Measurements from ENCODE around the gene SEC11C. TPM values are rescaled to one million over a fixed set of nuclear protein-coding genes. Genes with fewer than 3 reads are reported as not detected.

Gene SEC11C
- total RNA-seq, 1 experiment from 2014 or later = 38.0 TPM

DNA sequence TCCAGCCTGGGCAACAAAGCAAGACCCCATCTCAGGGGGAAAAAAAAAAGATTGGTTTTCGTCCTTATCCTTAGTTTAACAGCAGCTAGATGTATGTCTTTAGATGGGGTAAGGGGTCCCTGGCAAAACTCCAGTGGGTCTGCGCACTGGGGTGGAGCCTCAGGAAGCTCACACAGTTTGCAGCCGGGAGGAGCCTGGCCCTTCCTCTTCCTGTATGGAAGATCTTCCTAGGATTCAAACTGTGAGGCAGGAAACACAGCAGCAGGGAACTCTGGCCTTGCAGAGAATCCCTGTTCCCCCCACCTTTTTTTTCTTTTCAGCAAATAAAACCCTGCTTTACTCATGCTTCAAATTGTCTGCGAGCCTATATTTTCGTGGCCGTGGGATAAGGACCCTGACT lies 67.8 kb downstream of the SEC11C start:
- Histone ChIP-seq H2BK5ac (ENCODE audit: insufficient read length, low read length) (no peak overlapping the region), H2BK15ac (ENCODE audit: low read depth, low read length) (no peak overlapping the region), H3K4me1 (ENCODE audit: insufficient read depth, low read length) (no peaks in the 10 kb centered on the region; the same call in 1 of the 2 replicates), H3K9ac (ENCODE audit: extremely low read depth, insufficient read length, low read length) (no peak overlapping the region), H3K14ac (ENCODE audit: insufficient read depth, low read length) (no peak overlapping the region), H2AK5ac (ENCODE audit: insufficient read length, low read length) (no peak overlapping the region), H2BK20ac (ENCODE audit: low read depth, low read length, poor library complexity, severe bottlenecking) (no peak overlapping the region), H3K4me2 (ENCODE audit: insufficient read depth, insufficient read length, low read length) (no peak overlapping the region), H3K23ac (ENCODE audit: insufficient read length, low read depth, low read length) (no peak overlapping the region), H2BK120ac (ENCODE audit: low read depth, low read length, poor library complexity, severe bottlenecking) (no peak overlapping the region), H3K9me3 (ENCODE audit: control insufficient read depth, low read depth, low read length) (no peaks in the 10 kb centered on the region), H3K23me2 (ENCODE audit: insufficient read length, low read depth, low read length, poor library complexity, severe bottlenecking) (no peaks in the 10 kb centered on the region), H3K27me3 (ENCODE audit: insufficient read depth, low read length) (no peaks in the 10 kb centered on the region), H4K91ac (ENCODE audit: insufficient read length, low read depth, low read length) (no peak overlapping the region), H3K79me1 (ENCODE audit: insufficient read depth, low read depth, low read length, poor library complexity, severe bottlenecking) (no peaks in the 10 kb centered on the region), H3T11ph (ENCODE audit: low read length) (no peak overlapping the region), H3K18ac (ENCODE audit: insufficient read length, low read depth, low read length) (no peak overlapping the region), H3K56ac (ENCODE audit: insufficient read length, low read depth, low read length) (no peak overlapping the region), H4K5ac (ENCODE audit: insufficient read length, low read depth, low read length) (no peak overlapping the region), H2BK12ac (ENCODE audit: insufficient read length, low read depth, low read length) (no peak overlapping the region), H2AFZ (ENCODE audit: low read length) (no peak overlapping the region), H3K27ac (ENCODE audit: insufficient read length, low read depth, low read length) (no peak overlapping the region), H3K4ac (ENCODE audit: low read depth, low read length) (no peak overlapping the region), H3K79me2 (ENCODE audit: insufficient read depth, low read length) (no peaks in the 10 kb centered on the region), H4K20me1 (ENCODE audit: control insufficient read depth, insufficient read depth, insufficient read length) (no peaks in the 10 kb centered on the region), H4K8ac (replicated peaks; ENCODE audit: insufficient read length, low read depth, low read length) (no peak overlapping the region)
- DNase-seq = no peak
- Mint-ChIP-seq H3K27me3 (ENCODE audit: low read depth) (peaks cover 4% of the 10 kb centered on the region; the same call in 1 of the 2 replicates), H3K4me3 (no peak overlapping the region; a peak in 1 of 5 replicates), H3K9me3 (peaks cover 0 to 2% of the 10 kb centered on the region in 2 experiments; a peak in 1 of 5 replicates), H3K27ac (peak overlapping the region in 1 of 3 experiments; percentile 17; a peak in 1 of 7 replicates), H3K4me1 (peaks cover 10% of the 10 kb centered on the region in 2 experiments), H3K36me3 (ENCODE audit: insufficient read depth in 1 of 3, low read depth in 3 of 3) (no peaks in the 10 kb centered on the region)
- WGBS (ENCODE audit: extremely low coverage, insufficient read length, low lambda C conversion rate) = no CpG with 5 or more reads among the region's 6 CpGs
- no peak for TF ChIP-seq CTCF (conservative IDR thresholded peaks at IDR 0.05)

Other genes starting within 250 kb of the SEC11C start
- not detected in 2 replicates for gene GRP, start 80.3 kb downstream of the SEC11C start, total RNA-seq (2021)
- gene RAX, start 133.6 kb downstream of the SEC11C start, total RNA-seq (2021) = 0.37 TPM in 1 of 2 replicates, not detected in the other
- gene CPLX4, start 178.8 kb downstream of the SEC11C start, total RNA-seq (2021) = not detected in 2 replicates
- gene LMAN1, start 219.4 kb downstream of the SEC11C start, total RNA-seq (2021) = 61.1 and 63.6 TPM in 2 replicates

Measured in H9 (cell line).